Endodermal cell (in vitro differentiated cells): ENCODE data around the gene TSPAN16. TPM values are rescaled to one million over a fixed set of nuclear protein-coding genes. Genes with fewer than 3 reads are reported as not detected.

Experiments
- DNase-seq: peaks from one replicate; pipeline ENCODE4 v3.0.0-alpha.2; 2017
- H3K27ac ChIP-seq: 2 replicates; pipeline ENCODE4 v1.5.1; 2013; ENCODE audit warnings: mild to moderate bottlenecking, low read depth, low read length, moderate library complexity
- H3K27me3 ChIP-seq: 2 replicates; pipeline ENCODE4 v1.6.1; 2013; ENCODE audit warnings: mild to moderate bottlenecking, low read length, moderate library complexity; ENCODE audit not compliant: insufficient read depth, control insufficient read depth, poor library complexity, severe bottlenecking
- H3K36me3 ChIP-seq: 2 replicates; pipeline ENCODE4 v1.7.0; 2013; ENCODE audit warnings: mild to moderate bottlenecking, low read length, moderate library complexity; ENCODE audit not compliant: control insufficient read depth, insufficient read depth
- H3K4me1 ChIP-seq: one replicate; pipeline ENCODE4 v1.7.0; 2013; ENCODE audit warnings: low read length; ENCODE audit not compliant: control insufficient read depth, insufficient read depth
- H3K4me3 ChIP-seq: 2 replicates; pipeline ENCODE4 v1.5.1; 2013; ENCODE audit warnings: mild to moderate bottlenecking, low read length, moderate library complexity
- H3K9ac ChIP-seq: 2 replicates; pipeline ENCODE4 v1.6.1; 2013; ENCODE audit warnings: mild to moderate bottlenecking, low read length, moderate library complexity; ENCODE audit not compliant: poor library complexity, severe bottlenecking; ENCODE audit errors: extremely low read depth
- H3K9me3 ChIP-seq: 2 replicates; pipeline ENCODE4 v1.6.1; 2013; ENCODE audit warnings: mild to moderate bottlenecking, low read length, moderate library complexity; ENCODE audit not compliant: control insufficient read depth
- H3K27ac Mint-ChIP-seq: 2 replicates; pipeline ENCODE4 v1.8.0; 2020; ENCODE audit warnings: mixed read lengths
- H3K27me3 Mint-ChIP-seq: 2 replicates; pipeline ENCODE4 v1.8.0; 2021; ENCODE audit warnings: mild to moderate bottlenecking, mixed read lengths; ENCODE audit not compliant: insufficient read depth
- H3K36me3 Mint-ChIP-seq: 2 replicates; pipeline ENCODE4 v1.8.0; 2020; ENCODE audit warnings: low read depth, mixed read lengths
- H3K4me1 Mint-ChIP-seq: 2 replicates; pipeline ENCODE4 v1.8.0; 2020; ENCODE audit warnings: mixed read lengths
- H3K4me3 Mint-ChIP-seq: 2 replicates; pipeline ENCODE4 v1.8.0; 2020; ENCODE audit warnings: mild to moderate bottlenecking, moderate library complexity, mixed read lengths
- H3K9me3 Mint-ChIP-seq: 2 replicates; pipeline ENCODE4 v1.8.0; 2020; ENCODE audit warnings: mild to moderate bottlenecking, mixed read lengths
- WGBS, 2 experiments: methylation state at CpG; one replicate each; pipeline versions ENCODE4 v1.1.5 to v1.1.7; 2013; ENCODE audit warnings: missing lambda C conversion rate in 2 of 2, mixed read lengths in 1 of 2; ENCODE audit not compliant: insufficient coverage in 1 of 2, insufficient read length in 1 of 2; 5-methylcytosine and 5-hydroxymethylcytosine counted together
- total RNA-seq, 2 donors: library from RNA; stranded (reverse); fragmentation: NEBNext Ultra II Directional in 1 of 2; extraction: Animal tissue kit (Norgen Biotek cat#: 25700) in 1 of 2; gene quantifications; 2 replicates in 1 of 2; 3 replicates in 1 of 2; pipeline ENCODE4 v1.2.1, GENCODE V29; 2021
- TF ChIP-seq, protein P1 (sequence below): fragments of 200-600 bp; sonication (generic); conservative IDR thresholded peaks from 2 replicates; pipeline ENCODE4 v1.5.0; 2021; ENCODE audit warnings: antibody characterized with exemption, mild to moderate bottlenecking

Gene TSPAN16
- total RNA-seq, 2 donors from 2014 or later, result not detected

- H3K4me1 Mint-ChIP-seq, result no peaks in the 10 kb centered on the region
- H3K9me3 Mint-ChIP-seq, result no peaks in the 10 kb centered on the region
- no peaks in the 10 kb centered on the region for H3K27me3 ChIP-seq
- H3K36me3 ChIP-seq, result no peaks in the 10 kb centered on the region
- peak; percentile 78 for DNase-seq
- H3K9ac ChIP-seq, result no peak overlapping the region
- TF ChIP-seq, protein P1, sequence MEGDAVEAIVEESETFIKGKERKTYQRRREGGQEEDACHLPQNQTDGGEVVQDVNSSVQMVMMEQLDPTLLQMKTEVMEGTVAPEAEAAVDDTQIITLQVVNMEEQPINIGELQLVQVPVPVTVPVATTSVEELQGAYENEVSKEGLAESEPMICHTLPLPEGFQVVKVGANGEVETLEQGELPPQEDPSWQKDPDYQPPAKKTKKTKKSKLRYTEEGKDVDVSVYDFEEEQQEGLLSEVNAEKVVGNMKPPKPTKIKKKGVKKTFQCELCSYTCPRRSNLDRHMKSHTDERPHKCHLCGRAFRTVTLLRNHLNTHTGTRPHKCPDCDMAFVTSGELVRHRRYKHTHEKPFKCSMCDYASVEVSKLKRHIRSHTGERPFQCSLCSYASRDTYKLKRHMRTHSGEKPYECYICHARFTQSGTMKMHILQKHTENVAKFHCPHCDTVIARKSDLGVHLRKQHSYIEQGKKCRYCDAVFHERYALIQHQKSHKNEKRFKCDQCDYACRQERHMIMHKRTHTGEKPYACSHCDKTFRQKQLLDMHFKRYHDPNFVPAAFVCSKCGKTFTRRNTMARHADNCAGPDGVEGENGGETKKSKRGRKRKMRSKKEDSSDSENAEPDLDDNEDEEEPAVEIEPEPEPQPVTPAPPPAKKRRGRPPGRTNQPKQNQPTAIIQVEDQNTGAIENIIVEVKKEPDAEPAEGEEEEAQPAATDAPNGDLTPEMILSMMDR, result no peak
- H3K27ac ChIP-seq, result no peak overlapping the region
- H3K4me1 ChIP-seq, result no peaks in the 10 kb centered on the region
- no peaks in the 10 kb centered on the region for H3K9me3 ChIP-seq
- H3K27ac Mint-ChIP-seq, result no peak overlapping the region
- no peak overlapping the region for H3K4me3 ChIP-seq
- WGBS, 2 experiments, result 86 to 88% methylated on average over 12 to 17 of the region's 19 CpGs
- peak overlapping the region; percentile 67 for H3K4me3 Mint-ChIP-seq
- H3K36me3 Mint-ChIP-seq, result no peaks in the 10 kb centered on the region
- peaks cover 2% of the 10 kb centered on the region for H3K27me3 Mint-ChIP-seq
These were observed 31.3 kb upstream of the TSPAN16 start for GRCh38 chr19:11264452-11265176.

GRCh38 chr19:11265177-11265784 lies 30.7 kb upstream of the TSPAN16 start:
- H3K4me3 Mint-ChIP-seq, result no peak overlapping the region
- Histone ChIP-seq H3K27me3 (no peaks in the 10 kb centered on the region), H3K36me3 (no peaks in the 10 kb centered on the region), H3K9me3 (no peaks in the 10 kb centered on the region), H3K4me1 (no peaks in the 10 kb centered on the region), H3K27ac (no peak overlapping the region), H3K9ac (no peak overlapping the region), H3K4me3 (no peak overlapping the region)
- H3K4me1 Mint-ChIP-seq, result no peaks in the 10 kb centered on the region
- peaks cover 2% of the 10 kb centered on the region for H3K27me3 Mint-ChIP-seq
- no peaks in the 10 kb centered on the region for H3K36me3 Mint-ChIP-seq
- WGBS, 2 experiments, result 82 to 87% methylated on average over 5 to 6 of the region's 6 CpGs
- DNase-seq, result no peak
- H3K9me3 Mint-ChIP-seq, result no peaks in the 10 kb centered on the region
- TF ChIP-seq, protein P1, result no peak
- H3K27ac Mint-ChIP-seq, result no peak overlapping the region

DNA sequence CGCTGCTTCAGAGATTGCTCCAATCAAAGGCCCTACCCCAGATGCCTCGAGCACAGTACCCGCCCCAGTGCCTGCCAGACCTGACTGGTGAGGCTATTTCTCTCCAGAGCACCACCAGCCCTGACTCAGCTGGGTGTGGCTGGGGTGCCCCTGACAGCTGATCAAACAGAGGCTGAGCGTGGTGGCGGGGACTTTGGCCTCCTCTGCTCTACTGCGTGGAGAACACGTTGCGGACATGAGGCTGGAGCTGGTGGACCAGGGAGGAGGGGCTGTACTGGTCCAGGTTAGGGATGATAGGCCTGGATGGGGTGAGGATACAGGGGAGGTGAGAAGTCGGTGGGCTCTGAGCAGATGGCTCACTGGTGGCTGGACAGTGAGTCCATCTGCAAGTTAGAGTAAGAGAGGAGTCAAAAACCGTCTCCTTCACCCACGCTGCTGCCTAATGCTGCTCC lies 30.1 kb upstream of the TSPAN16 start:
- Histone ChIP-seq H3K36me3 (no peaks in the 10 kb centered on the region), H3K27me3 (no peaks in the 10 kb centered on the region), H3K4me1 (no peaks in the 10 kb centered on the region), H3K9ac (no peak overlapping the region), H3K9me3 (no peaks in the 10 kb centered on the region), H3K27ac (no peak overlapping the region), H3K4me3 (no peak overlapping the region)
- H3K9me3 Mint-ChIP-seq, result no peaks in the 10 kb centered on the region
- no peak for DNase-seq
- TF ChIP-seq, protein P1, result no peak
- no peak overlapping the region for H3K4me3 Mint-ChIP-seq
- no peak overlapping the region for H3K27ac Mint-ChIP-seq
- H3K4me1 Mint-ChIP-seq, result no peaks in the 10 kb centered on the region
- 78 to 80% methylated on average over 10 to 11 of the region's 11 CpGs for WGBS, 2 experiments
- H3K27me3 Mint-ChIP-seq, result peaks cover 2% of the 10 kb centered on the region
- no peaks in the 10 kb centered on the region for H3K36me3 Mint-ChIP-seq
